IMR-90 (cell line): Measurements from ENCODE around the gene MAPK8IP3. TPM values are rescaled to one million over a fixed set of nuclear protein-coding genes. Genes with fewer than 3 reads are reported as not detected.

Experiments
- ATAC-seq: fragments of 200-7000 bp; cut with Tn5 transposase; 2 replicates; pipeline ENCODE4 v1.9.1; 2020; ENCODE audit warnings: low read depth, mild to moderate bottlenecking, moderate library complexity
- BruUV-seq: library from RNA; stranded (reverse); fragments of 400-500 nt; replicated peaks from 2 replicates; lab custom pipeline; 2021; lab: Mats Ljungman, UMichigan
- CTCF ChIA-PET: fragments of 300-600 bp; formaldehyde crosslinking; extraction: SDS; loops from one replicate; lab custom pipeline; 2021; ENCODE audit warnings: antibody characterized with exemption; lab: Yijun Ruan, JAX
- POLR2A ChIA-PET: fragments of 300-600 bp; sonication (Branson Sonifier 250); formaldehyde crosslinking; loops from one replicate; lab custom pipeline; 2022; ENCODE audit warnings: antibody characterized with exemption; ENCODE audit not compliant: unreplicated experiment; lab: Charles Lee
- DNase-seq: peaks from one replicate; pipeline ENCODE4 v3.0.0; 2013
- H2AFZ ChIP-seq: replicated peaks from 2 replicates; pipeline ENCODE3; 2013; ENCODE audit warnings: low read length, mild to moderate bottlenecking; ENCODE audit not compliant: poor library complexity
- H2AK5ac ChIP-seq: 2 replicates; pipeline ENCODE4 v1.6.1; 2013; ENCODE audit warnings: low read depth, low read length, inconsistent platforms
- H2AK9ac ChIP-seq: replicated peaks from 2 replicates; pipeline ENCODE3; 2013; ENCODE audit warnings: mild to moderate bottlenecking, low read depth, low read length, moderate library complexity; ENCODE audit not compliant: poor library complexity
- H2BK120ac ChIP-seq: 2 replicates; pipeline ENCODE4 v1.6.1; 2013; ENCODE audit warnings: low read depth, low read length, inconsistent platforms
- H2BK15ac ChIP-seq: 3 replicates; pipeline ENCODE4 v1.6.1; 2013; ENCODE audit warnings: low read depth, low read length, inconsistent platforms
- H2BK20ac ChIP-seq: 2 replicates; pipeline ENCODE4 v1.6.1; 2013; ENCODE audit warnings: low read depth, mild to moderate bottlenecking, inconsistent platforms, low read length, moderate library complexity
- H2BK5ac ChIP-seq: 2 replicates; pipeline ENCODE4 v1.6.1; 2013; ENCODE audit warnings: mild to moderate bottlenecking, low read depth, low read length, inconsistent platforms; ENCODE audit not compliant: poor library complexity, severe bottlenecking
- H3K14ac ChIP-seq: replicated peaks from 2 replicates; pipeline ENCODE4 v1.6.1; 2013; ENCODE audit warnings: low read depth, low read length, inconsistent platforms
- H3K18ac ChIP-seq: 2 replicates; pipeline ENCODE4 v1.6.1; 2013; ENCODE audit warnings: low read depth, low read length, control low read depth
- H3K23ac ChIP-seq: 2 replicates; pipeline ENCODE4 v1.6.1; 2013; ENCODE audit warnings: low read depth, low read length, inconsistent platforms
- H3K27ac ChIP-seq: 2 replicates; pipeline ENCODE4 v1.5.1; 2013; ENCODE audit warnings: mild to moderate bottlenecking, control low read depth, low read length; ENCODE audit not compliant: insufficient read depth
- H3K27me3 ChIP-seq: 2 replicates; pipeline ENCODE4 v1.6.1; 2013; ENCODE audit warnings: low read length; ENCODE audit not compliant: control insufficient read depth, insufficient read depth
- H3K36me3 ChIP-seq: 2 replicates; pipeline ENCODE4 v1.6.1; 2013; ENCODE audit warnings: low read length, mixed read lengths; ENCODE audit not compliant: control insufficient read depth, insufficient read depth
- H3K4ac ChIP-seq: 2 replicates; pipeline ENCODE4 v1.6.1; 2013; ENCODE audit warnings: low read depth, low read length, inconsistent platforms
- H3K4me1 ChIP-seq: 2 replicates; pipeline ENCODE4 v1.6.1; 2013; ENCODE audit warnings: low read length, mixed read lengths; ENCODE audit not compliant: control insufficient read depth, insufficient read depth
- H3K4me2 ChIP-seq: 2 replicates; pipeline ENCODE4 v1.6.1; 2013; ENCODE audit warnings: low read depth, mild to moderate bottlenecking, control low read depth, low read length, moderate library complexity
- H3K4me3 ChIP-seq: 2 replicates; pipeline ENCODE4 v1.5.1; 2013; ENCODE audit warnings: low read depth, mild to moderate bottlenecking, control low read depth, low read length, moderate library complexity; ENCODE audit not compliant: insufficient read depth
- H3K56ac ChIP-seq: 2 replicates; pipeline ENCODE4 v1.6.1; 2013; ENCODE audit warnings: low read length, inconsistent platforms; ENCODE audit not compliant: insufficient read depth; ENCODE audit errors: extremely low read depth
- H3K79me1 ChIP-seq, 2 experiments: 2 replicates each; pipeline ENCODE4 v1.6.1; 2013; ENCODE audit warnings: low read length in 2 of 2, inconsistent platforms in 1 of 2, low read depth in 1 of 2
- H3K9ac ChIP-seq: 2 replicates; pipeline ENCODE4 v1.6.1; 2013; ENCODE audit warnings: low read depth, low read length, control low read depth
- H3K9me1 ChIP-seq: 2 replicates; pipeline ENCODE4 v1.6.1; 2013; ENCODE audit warnings: low read length, inconsistent platforms; ENCODE audit not compliant: insufficient read depth
- H3K9me3 ChIP-seq: 2 replicates; pipeline ENCODE4 v1.6.1; 2013; ENCODE audit warnings: low read length; ENCODE audit not compliant: control insufficient read depth, insufficient read depth
- H4K20me1 ChIP-seq: 2 replicates; pipeline ENCODE4 v1.6.1; 2013; ENCODE audit warnings: low read length, inconsistent platforms; ENCODE audit not compliant: insufficient read depth
- H4K5ac ChIP-seq: 2 replicates; pipeline ENCODE4 v1.6.1; 2013; ENCODE audit warnings: mild to moderate bottlenecking, low read depth, low read length, control low read depth
- H4K8ac ChIP-seq, 2 experiments: 2 replicates each; pipeline ENCODE4 v1.6.1; 2013; ENCODE audit warnings: low read depth in 2 of 2, low read length in 2 of 2, control low read depth in 1 of 2, inconsistent platforms in 1 of 2
- H4K91ac ChIP-seq: 2 replicates; pipeline ENCODE4 v1.6.1; 2013; ENCODE audit warnings: low read depth, low read length, inconsistent platforms; ENCODE audit not compliant: insufficient read depth
- BHLHE40 ChIP-seq: fragments of 150-350 bp; IDR thresholded peaks from 2 replicates; pipeline ENCODE4 v1.6.1; 2016; ENCODE audit warnings: mild to moderate bottlenecking, low read depth, low read length
- CHD1 ChIP-seq: IDR thresholded peaks from 2 replicates; pipeline ENCODE4 v1.6.1; 2012; ENCODE audit warnings: low read depth, low read length, improper control_type of control experiment
- FOS ChIP-seq: fragments of 150-350 bp; IDR thresholded peaks from 2 replicates; pipeline ENCODE4 v1.6.1; 2016; ENCODE audit warnings: low read depth, low read length
- MAZ ChIP-seq: IDR thresholded peaks from 2 replicates; pipeline ENCODE4 v1.6.1; 2012; ENCODE audit warnings: low read depth, mild to moderate bottlenecking, low read length, improper control_type of control experiment, moderate library complexity, borderline replicate concordance
- MXI1 ChIP-seq: IDR thresholded peaks from 2 replicates; pipeline ENCODE4 v1.6.1; 2012; ENCODE audit warnings: low read depth, mild to moderate bottlenecking, low read length, moderate library complexity, borderline replicate concordance
- POLR2A ChIP-seq: IDR thresholded peaks from 2 replicates; pipeline ENCODE4 v1.6.1; 2012; ENCODE audit warnings: mild to moderate bottlenecking, low read depth, low read length
- RAD21 ChIP-seq: IDR thresholded peaks from 2 replicates; pipeline ENCODE4 v1.6.1; 2012; ENCODE audit warnings: low read length, improper control_type of control experiment
- RCOR1 ChIP-seq: IDR thresholded peaks from 2 replicates; pipeline ENCODE4 v1.6.1; 2012; ENCODE audit warnings: mild to moderate bottlenecking, low read length, improper control_type of control experiment; ENCODE audit not compliant: insufficient replicate concordance
- RFX5 ChIP-seq: IDR thresholded peaks from 2 replicates; pipeline ENCODE4 v1.8.0; 2012; ENCODE audit warnings: low read depth, mild to moderate bottlenecking, low read length, moderate library complexity
- USF2 ChIP-seq: fragments of 150-350 bp; IDR thresholded peaks from 2 replicates; pipeline ENCODE4 v1.6.1; 2017; ENCODE audit warnings: mild to moderate bottlenecking, antibody characterized with exemption, low read length, low read depth
- WGBS, 2 experiments: methylation state at CpG; one replicate each; pipeline versions ENCODE4 v1.1.5 to v1.1.7; 2013; ENCODE audit warnings: missing lambda C conversion rate in 2 of 2; ENCODE audit not compliant: insufficient read length in 1 of 2; ENCODE audit errors: extremely low coverage in 2 of 2; 5-methylcytosine and 5-hydroxymethylcytosine counted together
- dilution Hi-C: fragments of 300-500 bp; cut with HindIII; formaldehyde crosslinking; loops from one replicate; pipeline ENCODE4 v1.14.3; 2018; ENCODE audit warnings: low sequenced_read_pairs; ENCODE audit not compliant: unreplicated experiment
- in situ Hi-C: fragments of 300-500 bp; cut with MboI; formaldehyde crosslinking; loops from 3 replicates; pipeline ENCODE4 v1.14.3; 2019; ENCODE audit warnings: low sequenced_read_pairs, inconsistent platforms, mixed read lengths
- intact Hi-C: fragments of 100-400 bp; cut with micrococcal nuclease; formaldehyde crosslinking; loops from 2 replicates; pipeline ENCODE4 v1.10.0; 2022
- polyA plus RNA-seq, 3 experiments: library from polyadenylated mRNA; depleted of rRNA; stranded (reverse); fragments of >200 nt; gene quantifications; 2 replicates each; pipeline ENCODE4 v1.2.3, GENCODE V29; 2012; ENCODE audit warnings: low replicate concordance in 1 of 3
- total RNA-seq: library from RNA; depleted of rRNA; stranded (reverse); fragments of >200 nt; gene quantifications from 2 replicates; pipeline ENCODE4 v1.2.3, GENCODE V29; 2012

MAPK8IP3 gene
- total and polyA plus RNA-seq, 2 of the 4 experiments (the other 2 are of a cell fraction), result 17.0 to 69.1 TPM

DNA sequence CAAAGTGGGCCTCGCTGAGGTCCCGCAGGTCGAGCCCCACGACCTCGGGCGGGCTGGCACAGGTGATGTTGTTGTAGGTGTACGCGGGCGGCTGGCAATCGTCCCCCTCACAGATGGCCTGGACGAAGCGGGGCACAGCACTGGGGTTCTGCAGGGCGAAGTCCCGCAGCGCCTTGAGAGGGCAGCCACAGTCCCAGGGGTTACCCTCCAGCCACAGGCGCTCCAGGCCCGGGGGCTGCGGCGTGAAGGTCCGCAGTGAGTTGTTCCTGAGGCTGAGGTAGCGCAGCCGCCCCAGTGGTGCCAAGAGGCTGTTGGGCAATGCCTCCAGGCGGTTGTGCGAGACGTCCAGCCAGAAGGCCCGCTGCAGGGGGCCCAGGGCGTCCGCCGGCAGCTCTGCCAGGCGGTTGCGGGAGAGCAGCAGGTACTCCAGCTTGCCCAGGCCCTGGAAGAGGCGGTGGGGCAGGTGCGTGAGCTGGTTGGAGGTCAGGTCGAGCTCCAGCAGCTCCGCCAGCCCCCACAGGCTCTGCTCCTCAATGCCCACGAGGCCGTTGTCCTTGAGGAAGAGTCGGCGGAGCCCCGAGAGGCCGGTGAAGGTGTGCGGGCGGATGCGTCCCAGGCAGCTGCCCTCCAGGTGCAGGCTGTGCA, 84.7 kb downstream of the MAPK8IP3 start:
- Histone ChIP-seq H2BK20ac (no peak overlapping the region), H3K9me1 (0 out of 2 replicates have a peak, but pooled peaks cover 2% of the 10 kb centered on the region), H2BK120ac (no peak overlapping the region), H3K18ac (no peak overlapping the region), H3K27ac (no peak overlapping the region), H3K4me1 (no peaks in the 10 kb centered on the region), H3K27me3 (no peaks in the 10 kb centered on the region), H3K4me3 (no peak overlapping the region), H2BK5ac (no peak overlapping the region), H2AFZ (no peak overlapping the region), H3K14ac (no peak overlapping the region), H4K91ac (no peak overlapping the region), H4K5ac (no peak overlapping the region), H3K36me3 (peaks cover 33% of the 10 kb centered on the region), H3K79me1 (peaks cover 0 to 17% of the 10 kb centered on the region in 2 experiments; a peak in 2 of 4 replicates), H4K8ac (no peak overlapping the region), H2AK9ac (peak overlapping the region; percentile 55), H2BK15ac (no peak overlapping the region), H3K56ac (no peak overlapping the region), H3K4ac (no peak overlapping the region), H3K4me2 (no peak overlapping the region), H3K9ac (no peak overlapping the region), H3K23ac (no peak overlapping the region), H4K20me1 (peaks cover 19% of the 10 kb centered on the region), H3K9me3 (no peaks in the 10 kb centered on the region), H2AK5ac (no peak overlapping the region)
- 96% methylated on average over 29 of the region's 44 CpGs; no CpG with 5 or more reads in 1 of the 2 experiments for WGBS, 2 experiments
- no peak for TF ChIP-seq POLR2A
- TF ChIP-seq RAD21, result no peak
- no peak for TF ChIP-seq BHLHE40
- TF ChIP-seq RFX5, result no peak
- TF ChIP-seq RCOR1, result no peak
- TF ChIP-seq USF2, result no peak
- TF ChIP-seq FOS, result no peak
- no peak for TF ChIP-seq MAZ
- no peak for TF ChIP-seq MXI1
- no peak for TF ChIP-seq CHD1
- no peak for ATAC-seq
- ChIA-PET POLR2A (no interaction called here), CTCF (no interaction called here)
- dilution Hi-C loops (no loop called here), in situ Hi-C loops (no loop called here), intact Hi-C loops (no loop called here)
- no TSS peak for BruUV-seq
- DNase-seq, result no peak
